NCI-H146 treated with DMSO at 0.1 percent for 48 hours (cell line): Measurements from ENCODE around the gene TFF2.

Experiments
- DNase-seq: peaks from one replicate; lab custom pipeline; 2025; ENCODE audit not compliant: unreplicated experiment; lab: John Stamatoyannopoulos, UW

The TFF2 gene

DNA sequence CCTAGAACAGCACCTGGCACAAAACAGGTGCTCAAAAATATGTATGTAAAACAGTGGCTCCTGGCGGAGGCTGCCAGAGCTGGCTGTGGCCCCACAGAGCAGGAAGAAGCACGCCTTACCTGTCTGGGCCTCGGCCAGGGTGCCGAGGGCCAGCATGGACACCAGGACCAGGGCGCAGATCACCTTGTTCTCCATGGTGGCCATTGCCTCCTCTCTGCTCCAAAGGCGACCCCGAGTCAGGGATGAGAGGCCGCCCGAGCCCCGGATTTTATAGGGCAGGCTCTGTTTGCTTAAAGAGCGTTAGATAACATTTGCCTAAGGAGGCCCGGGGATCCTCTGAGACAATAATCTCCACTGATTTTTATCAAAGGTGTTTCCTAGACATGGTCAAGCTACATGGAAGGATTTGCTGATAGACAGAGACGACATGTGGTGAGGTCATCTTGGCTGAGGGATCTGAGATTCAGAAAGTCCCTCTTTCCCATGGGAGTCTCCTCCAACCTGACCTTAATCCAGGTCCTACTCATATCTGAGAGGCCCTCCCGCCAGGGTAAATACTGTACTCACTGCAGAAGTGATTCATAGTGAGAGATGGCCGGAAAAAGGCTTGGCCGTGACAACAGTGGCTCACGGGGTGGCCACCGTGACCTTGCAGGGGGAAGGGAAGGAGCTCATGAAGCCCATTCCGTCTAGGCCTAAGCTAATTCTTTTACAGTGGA is 15.7 kb upstream of the TFF2 start, which contains the start of gene TFF1:
Gene TFF1, minus strand, starts transcription at position 244 of the 719 bp plus-strand sequence. Its CDS starts 40 bp downstream, at position 204.
- DNase-seq, result no peak

DNA sequence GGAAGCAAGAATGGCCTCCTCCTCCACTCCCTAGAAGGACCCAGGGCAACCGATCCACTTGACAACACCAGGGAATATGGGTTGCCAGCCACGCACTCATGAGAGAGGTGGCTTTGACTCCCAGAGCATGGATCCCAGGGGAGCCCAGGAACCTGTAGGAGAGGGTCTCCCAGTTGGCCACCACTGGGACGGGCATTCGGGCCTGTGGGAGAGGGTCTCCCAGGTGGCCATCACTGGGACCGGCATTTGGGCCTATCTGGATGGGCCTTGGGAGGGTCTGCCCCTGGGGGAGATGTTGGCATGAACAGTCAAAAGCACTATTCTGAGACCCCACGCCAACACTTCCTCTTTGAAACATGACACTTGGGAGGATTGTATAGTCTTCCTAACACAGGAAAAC is 15.0 kb upstream of the TFF2 start:
- DNase-seq, result no peak

DNA sequence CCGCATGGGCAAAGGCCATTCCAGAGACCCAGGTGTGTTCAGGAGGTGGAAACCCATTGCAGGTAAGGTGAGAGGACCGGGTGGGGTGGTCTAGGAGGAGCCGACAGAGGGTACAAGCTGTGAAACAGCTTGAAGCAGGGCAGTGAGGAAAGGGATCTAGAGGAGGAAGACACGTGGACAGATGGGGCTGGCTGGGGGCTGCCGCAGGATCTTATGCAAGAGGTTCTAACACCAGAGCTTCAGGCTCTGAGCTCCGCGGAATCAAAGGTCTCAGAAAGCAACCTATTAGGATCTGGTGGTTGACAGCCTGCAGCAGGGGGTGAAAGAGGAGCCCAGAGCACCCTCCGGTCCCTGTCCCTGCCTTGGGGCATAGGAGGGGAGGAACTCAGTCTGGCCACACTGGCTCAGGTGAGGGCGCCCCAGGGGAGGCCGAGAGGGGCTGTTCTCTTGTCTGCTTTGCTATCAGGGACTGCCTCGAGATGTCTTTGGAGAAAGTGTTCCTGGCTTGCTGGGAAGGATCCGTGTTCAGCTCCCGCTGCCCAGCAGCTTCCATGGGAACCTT is 13.6 kb upstream of the TFF2 start:
- DNase-seq, result no peak

DNA sequence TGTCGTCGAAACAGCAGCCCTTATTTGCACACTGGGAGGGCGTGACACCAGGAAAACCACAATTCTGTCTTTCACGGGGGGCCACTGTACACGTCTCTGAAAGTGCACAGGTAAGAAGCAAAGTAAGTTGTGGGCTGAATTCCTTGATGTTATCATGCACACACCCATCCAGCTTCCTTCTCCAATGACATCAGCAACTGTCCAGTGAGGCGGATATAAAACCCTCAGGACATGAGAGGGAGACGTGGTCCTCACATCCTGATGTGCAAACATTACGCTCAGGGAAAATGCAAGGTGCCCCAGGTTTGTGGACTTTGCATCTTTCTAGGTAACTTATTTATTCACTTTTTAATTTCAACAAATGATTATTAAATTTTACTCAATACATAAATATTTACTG is 12.5 kb upstream of the TFF2 start:
- DNase-seq, result no peak

DNA sequence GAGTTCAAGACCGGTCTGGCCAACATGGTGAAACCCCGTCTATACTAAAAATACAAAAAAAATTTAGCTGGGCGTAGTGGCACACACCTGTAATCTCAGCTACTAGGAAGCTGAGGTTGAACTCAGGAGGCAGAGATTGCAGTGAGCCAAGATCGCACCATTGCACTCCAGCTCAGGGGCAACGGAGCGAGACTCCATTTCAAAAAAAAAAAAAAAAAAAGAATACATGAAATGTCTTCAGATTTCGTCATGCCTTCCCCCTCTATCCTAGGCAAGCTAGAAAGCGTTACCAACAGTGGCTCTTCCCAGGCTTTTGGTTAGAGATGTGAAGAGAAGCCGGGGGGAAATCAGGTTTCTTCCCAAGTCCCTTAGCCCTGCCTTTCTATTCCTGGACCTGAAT is 11.9 kb upstream of the TFF2 start:
- no peak for DNase-seq

DNA sequence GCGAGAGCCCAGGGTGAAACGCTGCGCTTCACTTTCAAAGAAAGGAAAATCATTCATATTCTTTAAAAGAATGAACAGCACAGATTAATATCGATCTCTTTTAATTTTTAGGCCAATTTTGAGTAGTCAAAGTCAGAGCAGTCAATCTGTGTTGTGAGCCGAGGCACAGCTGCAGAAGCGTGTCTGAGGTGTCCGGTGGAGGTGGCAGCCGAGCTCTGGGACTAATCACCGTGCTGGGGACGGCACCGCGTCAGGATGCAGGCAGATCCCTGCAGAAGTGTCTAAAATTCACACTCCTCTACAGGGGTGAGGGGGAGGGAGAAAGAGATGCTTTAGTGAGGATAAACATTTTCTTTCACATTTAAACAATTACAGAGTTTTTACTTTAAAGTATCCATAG is 11.4 kb upstream of the TFF2 start:
- no peak for DNase-seq

DNA sequence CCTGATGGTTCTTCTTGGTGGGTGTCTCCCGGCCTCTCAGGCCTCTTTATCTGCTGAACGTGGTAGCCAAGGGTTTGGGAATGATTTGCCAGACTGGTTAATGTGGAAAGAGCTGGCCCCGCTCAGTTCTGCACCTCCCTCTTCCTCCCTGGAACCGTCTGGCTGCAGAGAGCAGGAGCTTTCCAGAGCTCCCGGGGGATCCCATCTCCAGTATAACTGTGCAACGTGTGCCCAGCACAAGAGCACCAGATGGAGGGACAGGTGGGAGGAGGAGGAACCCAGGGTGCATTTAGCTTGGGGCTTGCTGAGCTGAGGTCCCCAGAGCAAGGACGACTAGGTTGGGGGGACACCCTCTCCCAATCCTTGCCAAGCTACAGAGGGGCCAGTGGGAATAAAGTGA is 10.5 kb upstream of the TFF2 start:
- no peak for DNase-seq

DNA sequence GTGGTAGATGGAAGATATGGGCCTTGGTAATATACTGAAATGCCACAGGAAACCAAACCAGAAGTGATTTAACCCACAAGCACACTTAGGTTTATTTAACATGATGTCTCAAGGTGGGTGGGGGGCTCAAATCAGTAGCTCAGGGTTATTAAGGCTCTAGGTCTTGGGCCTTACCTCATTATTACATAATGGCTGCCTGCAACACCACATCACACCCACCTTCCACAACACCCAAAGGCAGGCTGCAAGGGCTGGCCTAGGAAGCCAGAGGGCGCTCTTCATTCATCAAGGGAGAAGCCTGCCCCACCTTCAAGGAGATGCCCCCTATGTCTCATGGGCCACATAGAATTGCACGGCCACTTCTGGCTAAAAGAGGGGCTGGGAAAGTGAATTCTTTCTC is 9.5 kb upstream of the TFF2 start:
- no peak for DNase-seq

DNA sequence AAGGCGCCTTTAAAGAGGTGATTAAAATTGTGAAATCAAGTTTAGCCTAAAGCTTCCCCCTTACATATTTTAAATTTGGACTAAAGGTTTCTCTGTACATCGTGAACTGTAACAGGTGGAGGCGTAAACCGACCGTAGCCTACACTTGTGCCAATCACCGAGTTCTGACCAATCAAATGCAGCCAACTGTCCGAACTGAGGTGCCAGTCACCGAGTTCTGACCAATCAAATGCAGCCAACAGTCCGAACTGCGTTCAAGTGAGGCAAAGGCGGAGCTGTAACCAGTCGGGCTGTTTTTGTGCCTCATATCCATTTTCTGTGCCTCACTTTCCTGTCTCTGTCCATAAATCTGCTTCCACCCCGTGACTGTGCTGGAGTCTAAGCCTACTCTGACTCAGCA is 8.1 kb upstream of the TFF2 start:
- no peak for DNase-seq

DNA sequence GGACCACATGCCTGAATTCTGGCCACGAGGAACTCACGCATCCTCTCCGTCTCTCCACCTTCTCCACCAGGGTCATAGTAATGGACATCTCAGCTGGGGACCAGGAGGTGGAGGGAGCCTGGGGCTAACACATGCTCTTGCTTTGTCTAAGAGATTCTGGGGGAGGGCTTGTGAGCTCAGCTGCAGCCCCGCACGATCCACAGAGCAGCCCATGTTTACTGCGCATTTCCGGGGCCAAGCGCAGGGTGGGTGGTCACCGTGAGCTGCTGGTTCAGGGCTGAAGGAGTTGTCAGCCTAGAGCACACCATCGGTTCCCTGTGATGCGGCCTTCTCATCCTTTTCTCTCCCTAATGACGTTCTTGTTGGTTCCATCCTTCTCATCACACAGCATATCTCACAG is 7.5 kb upstream of the TFF2 start:
- no peak for DNase-seq

DNA sequence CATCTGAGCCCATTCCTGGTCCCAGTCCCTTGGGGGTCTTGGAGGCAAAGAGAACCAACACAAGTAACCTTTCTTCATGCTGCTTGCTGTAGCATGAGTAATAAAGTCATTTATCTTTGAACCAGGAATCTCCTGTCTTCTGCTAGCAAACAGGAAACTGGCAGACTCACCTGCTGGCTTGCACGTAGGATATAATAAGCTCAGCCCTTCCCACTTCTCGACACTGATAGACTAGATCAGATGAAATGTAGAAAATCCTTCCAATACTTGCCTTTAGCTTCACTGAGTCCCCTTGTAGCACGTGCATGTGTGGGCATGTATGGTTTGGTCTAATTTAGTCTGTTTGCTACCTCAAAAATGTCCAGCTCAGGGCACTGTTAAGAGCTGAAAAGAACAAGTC is 6.5 kb upstream of the TFF2 start:
- no peak for DNase-seq

DNA sequence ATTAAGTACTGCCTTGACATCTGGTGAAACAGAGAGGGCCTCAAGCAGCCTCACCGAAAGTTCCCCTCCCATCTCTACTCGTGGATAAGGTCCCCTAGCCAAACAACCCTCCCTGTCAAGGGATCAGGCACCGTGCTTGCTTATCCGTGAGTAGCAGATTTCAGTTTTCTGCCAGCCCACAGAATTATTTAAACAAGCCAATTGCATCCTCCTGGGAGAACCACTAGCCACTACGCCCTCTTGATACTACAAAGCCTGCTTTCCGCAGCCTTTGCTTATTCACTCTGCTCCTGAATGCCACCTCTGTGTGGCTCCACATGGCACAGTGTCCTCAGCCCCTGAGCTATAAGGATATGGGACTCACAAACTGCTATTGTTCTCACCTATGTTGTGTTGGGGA is 5.9 kb upstream of the TFF2 start:
- DNase-seq, result no peak

DNA sequence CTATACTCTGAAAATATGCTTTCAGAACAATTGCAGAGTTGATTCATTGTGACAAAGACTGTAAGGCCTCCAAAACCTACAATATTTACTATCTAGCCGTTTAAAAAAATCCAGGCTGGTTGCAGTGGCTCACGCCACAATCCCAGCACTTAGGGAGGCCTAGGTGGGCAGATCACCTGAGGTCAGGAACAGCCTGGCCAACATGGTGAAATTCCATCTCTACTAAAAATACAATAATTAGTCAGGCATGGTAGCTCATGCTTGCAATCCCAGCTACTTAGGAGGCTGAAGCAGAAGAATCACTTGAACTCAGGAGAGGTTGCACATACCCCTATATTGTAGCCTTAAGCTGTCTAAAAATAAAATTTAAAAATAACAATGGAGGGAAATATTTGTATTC is 5.3 kb upstream of the TFF2 start:
- DNase-seq, result no peak

DNA sequence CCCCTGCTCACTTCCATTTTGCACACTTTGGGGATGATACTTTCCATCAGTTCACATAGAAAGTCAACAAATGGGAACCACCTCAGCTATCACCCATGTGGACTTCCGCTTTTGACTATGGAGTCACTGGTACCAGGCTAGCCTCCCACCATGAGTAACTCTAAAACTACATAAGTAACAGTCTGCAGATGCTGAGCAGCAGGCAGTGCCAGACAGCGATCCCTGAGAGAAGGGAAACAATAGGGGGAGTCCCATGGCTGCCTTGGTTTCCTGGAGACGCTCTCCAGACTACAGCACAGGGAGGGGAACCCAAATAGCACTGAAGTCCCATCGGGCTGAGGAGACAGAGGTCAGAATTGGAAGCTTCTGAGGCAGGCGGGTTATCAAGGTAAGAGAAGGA is 2.8 kb upstream of the TFF2 start:
- no peak for DNase-seq

DNA sequence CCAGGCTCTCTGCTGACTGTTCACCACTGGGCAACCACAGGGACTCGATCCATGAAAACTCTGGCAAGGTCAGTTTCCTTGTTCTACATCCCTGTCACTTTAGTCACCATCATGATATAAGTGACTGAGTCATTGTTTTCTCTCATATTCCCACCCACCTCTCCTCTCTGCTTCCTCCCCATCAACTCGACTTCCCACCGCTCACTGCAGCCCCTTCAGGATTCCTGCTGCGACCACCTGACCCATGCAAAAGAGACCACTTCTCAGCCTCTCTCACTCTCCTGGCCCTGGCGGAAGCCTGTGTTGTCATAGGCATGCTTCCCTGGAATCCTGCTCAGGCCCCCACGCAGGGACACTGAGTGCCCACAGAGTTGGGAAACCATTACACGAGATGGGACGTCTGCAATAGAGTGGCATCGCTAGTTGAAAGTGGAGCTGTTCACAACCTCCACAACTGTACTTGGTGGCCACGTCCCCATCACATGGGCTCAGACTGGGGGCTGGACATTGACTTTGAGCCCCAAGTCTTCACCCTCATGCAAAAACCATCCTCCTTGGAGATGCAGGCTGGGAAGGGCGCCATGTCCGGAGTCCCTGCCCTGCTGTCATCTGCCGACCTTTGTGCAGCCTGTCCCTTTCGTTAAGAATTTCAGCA is 1.8 kb upstream of the TFF2 start:
- DNase-seq, result no peak

DNA sequence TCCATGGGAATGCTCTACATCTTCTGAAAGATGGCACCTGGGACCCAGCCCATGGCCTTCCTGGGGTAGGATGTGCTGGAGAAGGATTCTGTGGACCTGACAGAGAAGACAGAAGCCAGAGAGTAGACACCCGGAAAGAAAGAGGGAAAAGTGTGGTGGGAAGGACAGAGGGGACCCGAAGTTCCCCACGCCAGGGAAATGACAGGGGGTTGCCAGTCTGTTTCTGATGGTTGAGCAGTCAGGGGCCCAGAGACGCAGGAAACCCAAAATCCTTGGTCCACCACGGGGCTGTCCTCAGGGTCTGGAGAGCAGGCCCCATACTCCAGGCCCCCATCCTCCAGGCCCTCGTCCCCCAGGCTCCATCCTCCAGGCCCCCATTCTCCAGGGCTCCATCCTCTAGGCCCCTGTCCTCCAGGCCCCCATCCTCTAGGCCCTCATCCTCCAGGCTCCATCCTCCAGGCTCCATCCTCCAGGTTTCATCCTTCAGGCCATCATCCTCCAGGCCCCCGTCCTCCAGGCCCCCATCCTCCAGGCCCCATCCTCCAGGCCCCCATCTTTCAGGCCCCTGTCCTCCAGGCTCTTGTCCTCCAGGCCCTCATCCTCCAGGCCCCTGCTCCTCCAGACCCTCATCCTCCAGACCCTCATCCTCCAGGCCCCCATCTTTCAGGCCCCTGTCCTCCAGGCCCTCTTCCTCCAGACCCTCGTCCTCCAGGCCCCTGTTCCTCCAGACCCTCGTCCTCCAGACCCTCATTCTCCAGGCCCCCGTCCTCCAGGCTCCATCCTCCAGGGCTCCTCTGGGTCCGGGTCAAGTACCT is 1.0 kb upstream of the TFF2 start:
- DNase-seq, result no peak

DNA sequence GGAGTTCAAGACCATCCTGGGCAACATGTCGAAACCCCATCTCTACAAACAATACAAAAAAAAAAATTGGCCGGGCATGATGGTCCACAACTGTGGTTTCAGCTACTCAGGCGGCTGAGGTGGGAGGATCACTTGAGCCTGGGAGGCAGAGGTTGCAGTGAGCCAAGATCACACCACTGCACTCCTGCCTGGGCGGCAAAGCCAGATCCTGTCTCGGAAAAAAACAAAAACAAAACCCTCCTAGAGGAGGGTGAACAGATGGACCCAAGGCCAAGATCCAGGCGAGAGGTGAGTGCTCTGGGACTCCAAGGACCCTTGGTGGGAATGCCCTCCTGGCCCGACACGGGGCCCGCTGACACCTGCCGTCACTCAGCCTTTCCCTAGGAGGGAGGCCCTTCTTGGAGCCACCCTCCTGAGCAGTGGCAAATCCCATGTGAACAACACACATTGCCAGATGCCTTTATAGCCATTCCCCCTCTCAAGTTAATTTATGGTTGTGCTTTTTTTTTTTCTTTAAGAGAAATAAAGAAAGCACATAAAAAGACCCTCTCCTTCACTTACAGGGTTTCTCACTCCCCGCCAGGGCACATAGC is 380 bp downstream of the TFF2 start:
- no peak for DNase-seq

DNA sequence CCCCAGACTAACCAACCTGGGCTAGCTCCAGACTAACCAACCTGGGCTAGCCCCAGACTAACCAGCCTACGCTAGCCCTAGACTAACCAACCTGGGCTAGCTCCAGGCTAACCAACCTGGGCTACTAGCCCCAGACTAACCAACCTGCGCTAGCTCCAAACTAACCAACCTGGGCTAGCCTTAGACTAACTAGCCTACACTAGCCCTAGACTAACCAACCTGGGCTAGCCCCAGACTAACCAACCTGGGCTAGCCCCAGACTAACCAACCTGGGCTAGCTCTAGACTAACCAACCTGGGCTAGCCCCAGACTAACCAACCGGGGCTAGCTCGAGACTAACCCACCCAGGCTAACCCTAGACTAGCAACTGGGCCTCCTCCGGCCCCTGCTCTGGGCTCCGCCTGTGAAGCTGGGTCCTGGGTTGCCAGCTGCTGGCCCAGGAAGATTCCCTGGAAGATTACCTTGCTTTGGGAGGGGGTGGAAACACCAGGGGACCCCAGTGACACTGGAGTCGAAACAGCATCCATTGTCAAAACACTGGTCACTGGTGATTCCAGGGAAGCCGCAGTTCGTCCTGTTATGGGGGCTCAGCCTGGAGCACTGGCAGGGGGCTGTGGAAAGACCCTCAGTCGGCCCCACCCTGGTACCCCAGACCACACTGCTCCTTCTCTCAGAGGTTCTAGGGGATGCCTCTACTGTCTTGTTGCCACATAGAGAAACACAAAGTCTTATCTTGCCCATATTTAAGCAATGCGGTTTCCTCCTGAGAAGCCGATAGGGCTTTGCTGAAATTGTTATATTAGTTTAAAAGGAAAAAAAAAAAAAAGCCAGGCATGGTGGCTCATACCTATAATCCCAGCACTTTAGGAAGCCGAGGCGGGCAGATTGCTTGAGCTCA is 1.1 kb downstream of the TFF2 start:
- no peak for DNase-seq

DNA sequence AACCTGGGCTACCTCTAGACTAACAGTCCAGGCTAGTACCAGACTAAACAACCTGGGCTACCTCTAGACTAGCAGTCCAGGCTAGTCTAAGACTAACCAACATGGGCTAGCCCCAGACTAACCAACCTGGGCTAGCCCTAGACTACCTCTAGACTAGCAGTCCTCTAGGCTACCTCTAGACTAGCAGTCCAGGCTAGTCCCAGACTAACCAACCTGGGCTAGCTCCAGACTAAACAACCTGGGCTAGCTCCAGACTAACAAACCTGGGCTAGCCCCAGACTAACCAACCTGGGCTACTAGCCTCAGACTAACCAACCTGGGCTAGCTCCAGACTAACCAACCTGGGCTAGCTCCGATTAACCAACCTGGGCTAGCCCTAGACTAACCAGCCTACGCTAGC is 2.0 kb downstream of the TFF2 start:
- no peak for DNase-seq

DNA sequence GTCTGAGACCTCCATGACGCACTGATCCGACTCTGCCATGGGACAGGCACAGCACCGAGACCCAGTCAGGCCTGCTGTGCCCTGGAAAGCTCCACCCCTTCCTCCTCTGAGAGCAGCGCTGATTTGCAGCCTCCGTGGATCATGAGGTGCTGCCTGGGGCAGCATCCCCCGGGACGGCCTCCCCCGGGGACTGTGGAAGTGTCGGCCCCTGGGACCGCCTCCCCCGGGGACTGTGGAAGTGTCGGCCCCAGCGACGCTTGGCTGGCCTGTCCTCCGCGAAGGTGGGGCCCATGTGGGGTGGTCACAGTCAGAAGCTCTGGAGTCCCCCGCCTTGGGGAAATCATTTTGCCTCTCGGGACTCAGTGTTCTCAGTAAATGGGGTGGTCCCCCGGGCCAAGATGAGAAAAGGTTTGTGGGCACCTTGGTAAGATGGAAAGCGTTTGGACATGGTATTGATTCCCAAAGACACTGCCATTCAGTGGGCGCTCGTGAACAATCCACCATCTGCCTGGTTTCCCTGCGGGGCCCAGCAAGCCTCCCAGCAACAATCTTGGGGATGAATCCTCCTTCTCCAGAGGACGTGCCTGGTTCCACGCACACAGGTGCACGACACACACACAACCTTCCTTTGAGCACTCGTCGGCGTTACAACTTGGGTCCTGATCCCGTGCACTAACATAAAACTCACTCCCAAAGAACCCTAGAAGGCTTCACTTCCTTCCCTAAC is 3.0 kb downstream of the TFF2 start:
- DNase-seq, result no peak
